HepG2 (cell line): ENCODE results near the gene CSNK1D. TPM values are rescaled to one million over a fixed set of nuclear protein-coding genes. Genes with fewer than 3 reads are reported as not detected.

Experiments used
- ATF7 ChIP-seq, 2 experiments: fragments of 450-650 bp in 1 of 2; sonication (generic) in 1 of 2; formaldehyde crosslinking in 1 of 2; IDR thresholded peaks; 2 replicates each; pipeline versions ENCODE4 v1.4.0 to v1.6.1; 2016 to 2020; ENCODE audit warnings: antibody characterized with exemption in 1 of 2, mild to moderate bottlenecking in 1 of 2, missing genetic modification reagents in 1 of 2
- BCL6 ChIP-seq: IDR thresholded peaks from 2 replicates; pipeline ENCODE4 v1.6.1; 2016; ENCODE audit warnings: missing genetic modification reagents, missing compliant biosample characterization
- IRX3 ChIP-seq: sonication (generic); formaldehyde crosslinking; IDR thresholded peaks from 2 replicates; pipeline ENCODE4 v1.8.1; 2023; ENCODE audit warnings: mild to moderate bottlenecking, low read depth, missing genetic modification reagents, borderline replicate concordance
- KMT2A ChIP-seq: sonication (generic); formaldehyde crosslinking; IDR thresholded peaks from 2 replicates; pipeline ENCODE4 v1.4.0; 2020; ENCODE audit warnings: missing genetic modification reagents
- MBNL3 ChIP-seq: fragments of 250-450 bp; sonication (Bioruptor Pico); conservative IDR thresholded peaks from 2 replicates; pipeline ENCODE4 v1.8.0; 2022; ENCODE audit warnings: mild to moderate bottlenecking, inconsistent platforms
- SIN3B ChIP-seq: fragments of 150-350 bp; IDR thresholded peaks from 2 replicates; pipeline ENCODE4 v1.6.1; 2014; ENCODE audit warnings: low read length
- ZNF564 ChIP-seq: sonication (generic); formaldehyde crosslinking; IDR thresholded peaks from 2 replicates; pipeline ENCODE4 v1.8.1; 2023; ENCODE audit warnings: mild to moderate bottlenecking, missing genetic modification reagents
- ZNF674 ChIP-seq: sonication (generic); formaldehyde crosslinking; IDR thresholded peaks from 2 replicates; pipeline ENCODE4 v1.5.0; 2020; ENCODE audit warnings: low read depth, mild to moderate bottlenecking, missing genetic modification reagents
- ZNF747 ChIP-seq: sonication (generic); formaldehyde crosslinking; IDR thresholded peaks from 2 replicates; pipeline ENCODE4 v1.8.1; 2023; ENCODE audit warnings: missing genetic modification reagents, mild to moderate bottlenecking, borderline replicate concordance
- ZNF782 ChIP-seq: sonication (generic); formaldehyde crosslinking; IDR thresholded peaks from 2 replicates; pipeline ENCODE4 v1.4.0; 2020; ENCODE audit warnings: missing genetic modification reagents, mild to moderate bottlenecking, borderline replicate concordance
- polyA plus RNA-seq, 8 experiments: library from polyadenylated mRNA; depleted of rRNA in 3 of 8; stranded (reverse) in 7 of 8; unstranded in 1 of 8; fragments of >200 nt; fragmentation: Illumina TruSeq in 4 of 8; extraction: Trizol in 4 of 8; gene quantifications; 2 replicates each; pipeline versions ENCODE4 v1.2.1 to v1.2.3, GENCODE V29; 2011 to 2016; ENCODE audit warnings: low read depth in 4 of 8, missing spikeins in 1 of 8, mixed read lengths in 1 of 8; ENCODE audit not compliant: insufficient read depth in 1 of 8
- total RNA-seq, 5 experiments: library from RNA; depleted of rRNA; stranded (reverse); fragments of >200 nt; fragmentation: Illumina TruSeq; extraction: Trizol; gene quantifications; 2 replicates each; pipeline ENCODE4 v1.2.3, GENCODE V29; 2016; ENCODE audit warnings: low read depth in 1 of 5
- TF ChIP-seq, protein P1 (sequence below): sonication (generic); formaldehyde crosslinking; IDR thresholded peaks from 2 replicates; pipeline ENCODE4 v1.4.0; 2020; ENCODE audit warnings: missing genetic modification reagents
- TF ChIP-seq, protein P2 (sequence below): sonication (generic); formaldehyde crosslinking; IDR thresholded peaks from 2 replicates; pipeline ENCODE4 v1.4.0; 2020; ENCODE audit warnings: missing genetic modification reagents, borderline replicate concordance
- TF ChIP-seq, protein P3 (sequence below): sonication (generic); formaldehyde crosslinking; IDR thresholded peaks from 2 replicates; pipeline ENCODE4 v1.5.1; 2020; ENCODE audit warnings: missing genetic modification reagents, mild to moderate bottlenecking, borderline replicate concordance
- TF ChIP-seq, protein P4 (sequence below): sonication (generic); formaldehyde crosslinking; IDR thresholded peaks from 2 replicates; pipeline ENCODE4 v1.4.0; 2020; ENCODE audit warnings: mild to moderate bottlenecking, missing genetic modification reagents, borderline replicate concordance
- TF ChIP-seq, protein P5 (sequence below): sonication (generic); formaldehyde crosslinking; IDR thresholded peaks from 2 replicates; pipeline ENCODE4 v1.8.0; 2022; ENCODE audit warnings: low read depth, missing genetic modification reagents
- TF ChIP-seq, protein P6 (sequence below): sonication (generic); formaldehyde crosslinking; IDR thresholded peaks from 2 replicates; pipeline ENCODE4 v1.5.0; 2020; ENCODE audit warnings: missing genetic modification reagents, mild to moderate bottlenecking, borderline replicate concordance
- TF ChIP-seq, protein P7 (sequence below): sonication (generic); formaldehyde crosslinking; IDR thresholded peaks from 2 replicates; pipeline ENCODE4 v1.4.0; 2020; ENCODE audit warnings: mild to moderate bottlenecking, missing genetic modification reagents
- TF ChIP-seq, protein P8 (sequence below): sonication (generic); formaldehyde crosslinking; conservative IDR thresholded peaks from 2 replicates; pipeline ENCODE4 v1.4.0; 2020; ENCODE audit warnings: missing genetic modification reagents

Gene CSNK1D
- total and polyA plus RNA-seq, 2 of the 13 experiments (the other 11 are each of a cell fraction or from before 2014, with no cell fraction given): 31.5 to 128 TPM

DNA sequence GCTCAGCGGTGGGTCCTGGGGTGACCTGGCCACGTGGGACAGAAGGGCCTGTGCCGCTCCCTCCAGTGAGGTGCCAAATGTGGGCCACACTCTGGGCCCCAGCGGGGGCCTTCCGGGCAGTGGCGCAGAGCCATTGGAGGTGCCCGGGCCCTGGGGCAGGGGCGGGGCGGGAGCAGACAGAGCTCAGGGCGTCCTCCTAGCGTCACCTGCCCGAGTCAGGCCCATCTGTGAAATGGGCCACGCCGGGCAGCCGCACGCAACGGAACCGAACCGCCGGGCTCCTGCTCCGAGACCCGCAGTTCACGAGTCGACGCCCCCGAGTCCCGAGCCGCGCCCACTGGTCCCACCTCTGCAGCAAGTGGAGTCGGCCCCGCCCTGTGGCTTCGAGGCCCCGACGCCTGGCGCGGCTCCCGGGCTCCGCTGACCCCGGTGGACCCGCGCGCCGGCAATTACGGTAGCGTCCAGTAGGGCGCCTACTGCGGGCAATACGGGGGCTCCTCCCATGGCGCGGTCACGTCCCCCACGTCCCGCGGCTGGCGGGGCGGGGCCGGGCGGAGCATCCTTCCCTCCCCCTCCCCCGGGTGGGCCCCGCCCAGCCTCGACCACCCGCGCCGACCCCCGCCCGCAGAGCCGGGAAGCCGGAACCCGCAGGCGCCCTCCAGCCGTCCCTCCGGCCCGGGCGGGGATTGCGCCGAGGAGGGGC is 42.7 kb downstream of the CSNK1D start (continued):
- 0 out of 2 replicates have a peak, but pooled peaks have one; percentile 23 for TF ChIP-seq SIN3B
- no peak for TF ChIP-seq MBNL3
- TF ChIP-seq, protein P1, sequence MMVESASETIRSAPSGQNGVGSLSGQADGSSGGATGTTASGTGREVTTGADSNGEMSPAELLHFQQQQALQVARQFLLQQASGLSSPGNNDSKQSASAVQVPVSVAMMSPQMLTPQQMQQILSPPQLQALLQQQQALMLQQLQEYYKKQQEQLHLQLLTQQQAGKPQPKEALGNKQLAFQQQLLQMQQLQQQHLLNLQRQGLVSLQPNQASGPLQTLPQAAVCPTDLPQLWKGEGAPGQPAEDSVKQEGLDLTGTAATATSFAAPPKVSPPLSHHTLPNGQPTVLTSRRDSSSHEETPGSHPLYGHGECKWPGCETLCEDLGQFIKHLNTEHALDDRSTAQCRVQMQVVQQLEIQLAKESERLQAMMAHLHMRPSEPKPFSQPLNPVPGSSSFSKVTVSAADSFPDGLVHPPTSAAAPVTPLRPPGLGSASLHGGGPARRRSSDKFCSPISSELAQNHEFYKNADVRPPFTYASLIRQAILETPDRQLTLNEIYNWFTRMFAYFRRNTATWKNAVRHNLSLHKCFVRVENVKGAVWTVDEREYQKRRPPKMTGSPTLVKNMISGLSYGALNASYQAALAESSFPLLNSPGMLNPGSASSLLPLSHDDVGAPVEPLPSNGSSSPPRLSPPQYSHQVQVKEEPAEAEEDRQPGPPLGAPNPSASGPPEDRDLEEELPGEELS (CRISPR knock-in tag): peak; percentile 83; the same call in 1 of the 2 replicates
- TF ChIP-seq ZNF674: peak; percentile 96
- TF ChIP-seq ZNF747 (CRISPR knock-in tag): peak; percentile 99
- TF ChIP-seq, protein P2, sequence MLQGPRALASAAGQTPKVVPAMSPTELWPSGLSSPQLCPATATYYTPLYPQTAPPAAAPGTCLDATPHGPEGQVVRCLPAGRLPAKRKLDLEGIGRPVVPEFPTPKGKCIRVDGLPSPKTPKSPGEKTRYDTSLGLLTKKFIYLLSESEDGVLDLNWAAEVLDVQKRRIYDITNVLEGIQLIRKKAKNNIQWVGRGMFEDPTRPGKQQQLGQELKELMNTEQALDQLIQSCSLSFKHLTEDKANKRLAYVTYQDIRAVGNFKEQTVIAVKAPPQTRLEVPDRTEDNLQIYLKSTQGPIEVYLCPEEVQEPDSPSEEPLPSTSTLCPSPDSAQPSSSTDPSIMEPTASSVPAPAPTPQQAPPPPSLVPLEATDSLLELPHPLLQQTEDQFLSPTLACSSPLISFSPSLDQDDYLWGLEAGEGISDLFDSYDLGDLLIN (CRISPR knock-in tag): no peak; the same call in none of the 2 replicates
- peak; percentile 96 for TF ChIP-seq IRX3 (CRISPR knock-in tag)
- TF ChIP-seq ZNF782 (CRISPR knock-in tag): peak; percentile 98
- TF ChIP-seq, protein P3, sequence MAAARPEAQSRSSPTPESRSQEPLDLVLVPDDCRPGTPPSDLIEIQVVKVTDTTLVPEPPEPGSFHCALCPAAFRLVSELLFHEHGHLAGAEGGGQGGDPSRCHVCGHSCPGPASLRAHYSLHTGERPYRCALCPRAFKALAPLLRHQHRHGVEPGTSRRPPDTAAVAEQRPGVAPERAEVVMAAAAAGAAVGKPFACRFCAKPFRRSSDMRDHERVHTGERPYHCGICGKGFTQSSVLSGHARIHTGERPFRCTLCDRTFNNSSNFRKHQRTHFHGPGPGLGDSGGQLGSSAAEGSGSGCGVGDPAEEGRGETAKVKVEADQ: peak; percentile 95; the same call in 1 of the 2 replicates
- TF ChIP-seq, protein P4, sequence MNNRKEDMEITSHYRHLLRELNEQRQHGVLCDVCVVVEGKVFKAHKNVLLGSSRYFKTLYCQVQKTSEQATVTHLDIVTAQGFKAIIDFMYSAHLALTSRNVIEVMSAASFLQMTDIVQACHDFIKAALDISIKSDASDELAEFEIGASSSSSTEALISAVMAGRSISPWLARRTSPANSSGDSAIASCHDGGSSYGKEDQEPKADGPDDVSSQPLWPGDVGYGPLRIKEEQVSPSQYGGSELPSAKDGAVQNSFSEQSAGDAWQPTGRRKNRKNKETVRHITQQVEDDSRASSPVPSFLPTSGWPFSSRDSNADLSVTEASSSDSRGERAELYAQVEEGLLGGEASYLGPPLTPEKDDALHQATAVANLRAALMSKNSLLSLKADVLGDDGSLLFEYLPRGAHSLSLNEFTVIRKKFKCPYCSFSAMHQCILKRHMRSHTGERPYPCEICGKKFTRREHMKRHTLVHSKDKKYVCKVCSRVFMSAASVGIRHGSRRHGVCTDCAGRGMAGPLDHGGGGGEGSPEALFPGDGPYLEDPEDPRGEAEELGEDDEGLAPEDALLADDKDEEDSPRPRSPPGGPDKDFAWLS (CRISPR knock-in tag): peak; percentile 42; the same call in 1 of the 2 replicates
- TF ChIP-seq ZNF564 (CRISPR knock-in tag): peak; percentile 96
- TF ChIP-seq, protein P5, sequence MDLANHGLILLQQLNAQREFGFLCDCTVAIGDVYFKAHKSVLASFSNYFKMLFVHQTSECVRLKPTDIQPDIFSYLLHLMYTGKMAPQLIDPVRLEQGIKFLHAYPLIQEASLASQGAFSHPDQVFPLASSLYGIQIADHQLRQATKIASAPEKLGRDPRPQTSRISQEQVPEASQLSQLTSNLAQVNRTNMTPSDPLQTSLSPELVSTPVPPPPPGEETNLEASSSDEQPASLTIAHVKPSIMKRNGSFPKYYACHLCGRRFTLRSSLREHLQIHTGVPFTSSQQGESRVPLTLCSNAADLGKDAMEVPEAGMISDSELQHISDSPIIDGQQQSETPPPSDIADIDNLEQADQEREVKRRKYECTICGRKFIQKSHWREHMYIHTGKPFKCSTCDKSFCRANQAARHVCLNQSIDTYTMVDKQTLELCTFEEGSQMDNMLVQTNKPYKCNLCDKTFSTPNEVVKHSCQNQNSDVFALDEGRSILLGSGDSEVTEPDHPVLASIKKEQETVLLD (CRISPR knock-in tag): peak; percentile 75
- TF ChIP-seq, protein P6, sequence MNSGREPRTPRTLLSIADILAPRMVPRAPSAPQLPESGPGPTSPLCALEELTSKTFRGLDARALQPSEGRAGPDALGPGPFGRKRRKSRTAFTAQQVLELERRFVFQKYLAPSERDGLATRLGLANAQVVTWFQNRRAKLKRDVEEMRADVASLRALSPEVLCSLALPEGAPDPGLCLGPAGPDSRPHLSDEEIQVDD: peak; percentile 92; the same call in 1 of the 2 replicates
- TF ChIP-seq, protein P7, sequence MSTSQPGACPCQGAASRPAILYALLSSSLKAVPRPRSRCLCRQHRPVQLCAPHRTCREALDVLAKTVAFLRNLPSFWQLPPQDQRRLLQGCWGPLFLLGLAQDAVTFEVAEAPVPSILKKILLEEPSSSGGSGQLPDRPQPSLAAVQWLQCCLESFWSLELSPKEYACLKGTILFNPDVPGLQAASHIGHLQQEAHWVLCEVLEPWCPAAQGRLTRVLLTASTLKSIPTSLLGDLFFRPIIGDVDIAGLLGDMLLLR (CRISPR knock-in tag): peak; percentile 71; the same call in 1 of the 2 replicates
- TF ChIP-seq KMT2A (CRISPR knock-in tag): peak; percentile 70
- TF ChIP-seq BCL6 (CRISPR knock-in tag): peak; percentile 65
- TF ChIP-seq, protein P8, sequence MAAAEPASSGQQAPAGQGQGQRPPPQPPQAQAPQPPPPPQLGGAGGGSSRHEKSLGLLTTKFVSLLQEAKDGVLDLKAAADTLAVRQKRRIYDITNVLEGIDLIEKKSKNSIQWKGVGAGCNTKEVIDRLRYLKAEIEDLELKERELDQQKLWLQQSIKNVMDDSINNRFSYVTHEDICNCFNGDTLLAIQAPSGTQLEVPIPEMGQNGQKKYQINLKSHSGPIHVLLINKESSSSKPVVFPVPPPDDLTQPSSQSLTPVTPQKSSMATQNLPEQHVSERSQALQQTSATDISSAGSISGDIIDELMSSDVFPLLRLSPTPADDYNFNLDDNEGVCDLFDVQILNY: peak; percentile 82
- no peak for TF ChIP-seq ATF7 (IDR thresholded peaks at IDR 0.05)
- TF ChIP-seq ATF7 (CRISPR knock-in tag; IDR thresholded peaks at IDR 0.05): peak; percentile 81; the same call in 1 of the 2 replicates
